ENCODE results near the gene SVIL.

The SVIL gene, protein sequence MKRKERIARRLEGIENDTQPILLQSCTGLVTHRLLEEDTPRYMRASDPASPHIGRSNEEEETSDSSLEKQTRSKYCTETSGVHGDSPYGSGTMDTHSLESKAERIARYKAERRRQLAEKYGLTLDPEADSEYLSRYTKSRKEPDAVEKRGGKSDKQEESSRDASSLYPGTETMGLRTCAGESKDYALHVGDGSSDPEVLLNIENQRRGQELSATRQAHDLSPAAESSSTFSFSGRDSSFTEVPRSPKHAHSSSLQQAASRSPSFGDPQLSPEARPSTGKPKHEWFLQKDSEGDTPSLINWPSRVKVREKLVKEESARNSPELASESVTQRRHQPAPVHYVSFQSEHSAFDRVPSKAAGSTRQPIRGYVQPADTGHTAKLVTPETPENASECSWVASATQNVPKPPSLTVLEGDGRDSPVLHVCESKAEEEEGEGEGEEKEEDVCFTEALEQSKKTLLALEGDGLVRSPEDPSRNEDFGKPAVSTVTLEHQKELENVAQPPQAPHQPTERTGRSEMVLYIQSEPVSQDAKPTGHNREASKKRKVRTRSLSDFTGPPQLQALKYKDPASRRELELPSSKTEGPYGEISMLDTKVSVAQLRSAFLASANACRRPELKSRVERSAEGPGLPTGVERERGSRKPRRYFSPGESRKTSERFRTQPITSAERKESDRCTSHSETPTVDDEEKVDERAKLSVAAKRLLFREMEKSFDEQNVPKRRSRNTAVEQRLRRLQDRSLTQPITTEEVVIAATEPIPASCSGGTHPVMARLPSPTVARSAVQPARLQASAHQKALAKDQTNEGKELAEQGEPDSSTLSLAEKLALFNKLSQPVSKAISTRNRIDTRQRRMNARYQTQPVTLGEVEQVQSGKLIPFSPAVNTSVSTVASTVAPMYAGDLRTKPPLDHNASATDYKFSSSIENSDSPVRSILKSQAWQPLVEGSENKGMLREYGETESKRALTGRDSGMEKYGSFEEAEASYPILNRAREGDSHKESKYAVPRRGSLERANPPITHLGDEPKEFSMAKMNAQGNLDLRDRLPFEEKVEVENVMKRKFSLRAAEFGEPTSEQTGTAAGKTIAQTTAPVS (N-terminal part only)

DNA sequence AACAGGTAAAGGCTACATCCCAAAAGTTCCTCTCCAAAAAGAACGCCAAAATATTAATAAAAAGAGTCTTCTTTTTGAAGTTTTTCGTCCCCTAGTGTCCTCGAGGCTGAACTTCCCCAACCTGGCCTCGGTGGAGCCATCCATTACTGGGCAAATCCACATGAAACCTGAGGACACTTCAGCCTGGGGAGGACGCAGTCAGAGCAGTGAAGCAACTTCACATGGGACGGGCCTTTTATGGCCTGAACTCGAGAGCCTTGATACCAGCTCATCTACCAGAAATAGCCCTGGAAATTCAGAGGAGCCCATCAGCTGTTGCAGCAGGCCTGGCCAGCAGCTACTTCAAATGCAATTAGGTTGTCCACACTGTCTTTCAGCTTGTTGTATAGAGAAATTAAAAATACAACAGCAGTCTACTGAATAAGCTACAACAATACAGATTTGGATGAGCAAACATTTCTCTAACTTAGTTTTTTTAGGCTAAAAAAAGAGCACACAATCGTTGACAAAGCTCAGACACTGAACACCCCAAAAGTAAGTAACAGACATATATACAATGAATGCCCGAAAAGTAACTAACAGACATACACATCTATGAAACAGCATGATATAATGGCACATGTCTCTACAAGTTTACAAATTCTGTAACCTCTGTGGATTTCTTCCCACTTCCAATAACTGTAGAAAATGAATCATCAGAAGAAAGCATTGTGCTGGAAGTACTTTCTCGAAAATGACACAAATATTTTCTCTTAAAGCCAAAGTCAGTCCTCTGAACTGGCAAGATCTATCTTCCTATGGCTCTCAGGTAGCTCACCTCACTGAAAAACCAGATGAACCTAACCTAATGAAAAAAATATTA, at the start of gene SVIL:
Gene SVIL (minus strand): TSS at position 208 of the 862 bp plus-strand sequence. CDS start 79,913 bp downstream, outside the sequence.
- peak; percentile 22 for DNase-seq (ENCODE audit: low spot score)

DNA sequence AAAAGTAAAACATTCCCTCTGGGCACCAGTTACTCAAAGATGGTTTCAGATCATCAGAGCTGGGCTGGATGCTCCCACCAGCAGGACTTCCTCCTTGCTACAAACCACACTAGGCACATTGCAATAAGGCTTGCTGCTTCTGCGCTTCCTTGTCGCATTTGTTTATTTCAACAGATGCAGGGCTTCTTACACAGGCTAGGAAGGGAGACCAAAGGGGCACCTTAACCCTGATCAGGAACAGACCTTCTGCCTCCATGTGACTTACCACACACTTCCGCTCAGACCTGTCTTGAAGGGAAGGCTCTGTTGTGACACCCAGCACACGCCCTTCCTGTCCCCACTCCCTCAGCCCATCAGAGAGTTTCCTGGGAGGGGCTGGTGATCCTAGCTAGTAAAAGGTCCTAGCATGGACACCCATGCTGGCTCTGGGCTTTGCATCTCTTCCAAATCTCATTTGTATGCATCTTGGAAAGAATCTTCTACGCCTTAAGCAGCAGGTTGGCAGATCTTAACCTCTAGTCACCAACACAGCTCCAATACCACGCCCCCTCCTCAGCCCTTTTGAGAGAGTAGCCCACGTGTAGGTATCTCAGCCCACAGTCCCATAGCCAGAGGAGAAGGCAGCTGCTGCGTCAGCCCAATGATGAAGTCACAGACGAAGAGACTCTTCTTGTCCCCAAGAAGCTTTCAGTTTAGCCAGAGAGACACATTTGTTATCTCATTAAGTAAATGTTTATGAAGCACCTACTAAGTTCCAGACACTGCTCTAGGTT, 47.1 kb upstream of the SVIL start:
- no peak for DNase-seq (ENCODE audit: low spot score)

DNA sequence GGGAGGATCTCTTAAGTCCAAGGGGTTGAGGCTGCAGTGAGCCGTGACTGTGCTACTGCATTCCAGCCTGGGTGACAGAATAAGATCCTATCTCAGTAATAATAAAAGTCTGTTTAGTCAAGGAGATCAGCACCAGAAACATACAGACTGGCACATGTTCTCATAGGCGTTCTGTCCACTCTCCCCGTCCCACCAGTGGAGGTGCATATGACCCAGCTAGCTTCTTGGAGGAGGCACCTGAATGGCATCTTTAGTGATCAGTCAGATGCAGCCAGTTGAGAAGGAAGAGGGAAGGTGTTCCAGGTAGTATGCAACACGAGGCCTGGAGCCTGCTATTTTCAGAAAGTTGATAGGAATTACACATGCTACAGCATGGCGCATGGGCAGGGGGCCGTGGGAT, 45.3 kb upstream of the SVIL start:
- DNase-seq (ENCODE audit: low spot score) = no peak

DNA sequence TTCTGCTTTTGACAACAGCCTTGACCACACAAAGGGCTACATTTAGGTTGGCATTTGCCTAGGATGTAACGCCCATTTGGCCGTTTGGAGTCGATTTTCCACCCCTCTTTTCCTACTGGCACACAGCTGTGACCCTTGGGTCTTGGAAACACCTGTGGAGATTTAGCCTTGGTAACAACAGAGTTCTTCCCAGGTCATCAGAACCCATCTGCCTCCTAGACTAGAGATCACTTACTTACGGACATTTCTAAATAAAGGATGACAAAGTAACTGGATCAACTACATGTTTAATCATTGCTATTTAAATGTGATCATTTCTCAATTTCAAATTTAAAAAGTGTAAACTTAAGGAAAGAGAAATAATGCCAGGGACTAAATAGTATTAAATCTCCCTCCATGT, 42.0 kb upstream of the SVIL start:
- DNase-seq (ENCODE audit: low spot score) = no peak

DNA sequence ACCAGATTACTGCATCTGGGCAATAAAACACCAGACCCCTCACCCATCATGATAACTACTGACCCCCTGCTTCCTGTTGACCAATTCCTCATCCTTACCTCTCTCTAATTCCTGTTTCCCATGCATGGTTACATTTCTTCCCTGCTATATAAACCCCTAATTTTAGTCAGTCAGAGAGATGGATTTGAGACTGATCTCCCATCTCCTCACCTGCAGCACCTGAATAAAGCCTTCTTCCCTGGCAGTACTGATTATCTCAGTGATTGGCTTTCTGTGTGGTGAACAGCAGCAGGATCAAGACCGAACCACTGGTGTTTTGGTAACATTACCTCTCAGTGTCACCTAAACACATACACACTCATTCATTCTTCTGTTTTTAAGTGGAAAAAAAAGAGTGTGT, 41.2 kb upstream of the SVIL start:
- DNase-seq (ENCODE audit: low spot score) = no peak

DNA sequence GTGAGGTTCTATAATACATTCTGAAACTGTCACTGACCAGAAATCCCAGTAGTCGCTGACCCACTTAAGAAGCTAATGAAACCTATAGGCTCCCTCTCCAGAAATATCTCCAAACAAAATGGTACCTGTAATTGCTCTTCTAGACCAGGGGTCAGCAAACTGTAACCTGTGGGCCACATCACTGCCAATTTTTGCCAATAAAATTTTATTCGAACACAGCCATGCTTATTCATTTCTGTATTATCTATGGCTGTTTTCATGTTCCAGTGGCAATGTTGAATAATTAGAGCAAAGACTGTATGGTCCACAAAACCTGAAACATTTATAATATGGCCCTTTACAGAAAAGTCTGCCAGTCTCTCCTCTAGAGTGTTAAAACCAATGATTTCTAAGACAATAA, 37.2 kb upstream of the SVIL start:
- no peak for DNase-seq (ENCODE audit: low spot score)

DNA sequence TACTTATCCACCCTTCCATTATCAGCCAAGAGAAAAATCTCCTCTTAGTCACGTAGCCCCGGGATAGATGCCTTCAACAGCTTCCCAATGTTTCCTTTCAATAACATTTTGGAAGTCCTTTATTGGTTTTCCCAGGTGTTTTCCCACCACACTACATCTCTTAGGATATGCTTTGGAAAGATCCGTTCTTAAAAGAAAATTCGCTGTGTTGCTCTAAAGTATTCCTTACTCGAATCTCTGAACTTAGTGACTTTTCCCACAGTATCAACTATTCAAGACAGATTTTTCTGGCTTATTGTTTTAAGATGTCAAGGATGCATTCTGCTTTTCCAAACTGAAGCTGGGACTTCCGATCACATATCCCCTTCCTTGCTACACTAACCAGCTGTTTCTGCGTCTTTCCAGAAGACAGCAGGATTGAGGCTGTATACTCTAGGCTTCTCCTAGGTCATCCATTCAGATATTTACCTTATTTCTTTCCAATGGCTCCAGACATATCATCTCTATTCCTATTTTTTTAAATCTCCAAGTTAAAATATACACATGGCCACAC, 36.5 kb upstream of the SVIL start:
- DNase-seq (ENCODE audit: low spot score) = no peak

DNA sequence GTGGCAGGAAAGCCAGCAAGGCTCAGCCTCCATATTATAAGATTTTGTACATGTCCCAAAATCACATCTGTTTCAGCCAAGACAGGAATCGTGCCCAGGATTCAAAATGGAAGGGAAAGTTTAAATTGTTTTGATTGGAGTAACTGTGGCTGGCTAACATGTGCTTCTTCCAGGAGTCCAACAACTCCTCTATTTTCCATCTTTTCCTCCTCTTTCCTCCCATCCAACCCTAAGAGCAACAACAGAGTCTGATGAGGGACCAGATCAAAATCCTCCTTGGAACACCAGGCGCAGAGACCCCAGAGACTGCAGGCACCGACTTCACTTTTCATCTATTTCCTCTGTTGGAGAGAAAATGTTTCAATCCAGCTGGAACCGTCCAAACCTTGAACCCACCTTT, 36.0 kb upstream of the SVIL start:
- DNase-seq (ENCODE audit: low spot score) = no peak

DNA sequence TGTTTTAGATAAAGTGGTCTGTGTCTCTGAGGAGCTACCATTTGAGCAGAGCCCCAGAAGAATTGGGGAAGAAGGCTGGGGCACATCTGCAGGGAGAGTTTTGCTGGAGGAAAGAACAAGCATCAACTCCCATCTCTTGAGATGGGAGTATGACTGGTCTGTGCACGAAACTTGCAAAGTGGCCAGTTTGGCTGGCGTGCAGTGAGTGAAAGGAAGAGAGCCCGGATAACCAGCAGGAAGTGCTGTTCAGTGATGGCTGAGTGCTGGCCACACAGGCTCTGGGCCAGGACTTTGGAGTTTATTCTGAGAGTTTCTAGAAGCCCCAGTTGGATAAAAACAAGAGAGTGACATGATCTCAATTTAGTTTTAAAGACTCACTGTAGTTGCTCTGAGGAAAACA, 34.4 kb upstream of the SVIL start:
- peak; percentile 6 for DNase-seq (ENCODE audit: low spot score)

DNA sequence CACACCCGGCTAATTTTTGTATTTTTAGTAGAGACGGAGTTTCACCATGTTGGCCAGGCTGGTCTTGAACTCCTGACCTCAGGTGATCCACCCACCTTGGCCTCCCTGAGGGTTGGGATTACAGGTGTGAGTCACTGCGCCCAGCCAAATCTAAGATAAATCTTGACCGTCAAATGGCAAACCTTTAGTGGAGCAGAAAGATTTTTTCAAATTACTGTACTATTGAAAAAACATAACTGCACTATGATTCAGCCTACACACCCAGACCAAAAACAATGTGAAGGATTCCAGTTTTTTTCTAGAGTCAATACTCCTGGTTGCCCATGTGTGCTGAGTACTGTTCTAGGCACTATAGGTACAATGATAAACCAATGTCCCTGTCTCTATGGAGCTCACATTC, 33.9 kb upstream of the SVIL start:
- no peak for DNase-seq (ENCODE audit: low spot score)

DNA sequence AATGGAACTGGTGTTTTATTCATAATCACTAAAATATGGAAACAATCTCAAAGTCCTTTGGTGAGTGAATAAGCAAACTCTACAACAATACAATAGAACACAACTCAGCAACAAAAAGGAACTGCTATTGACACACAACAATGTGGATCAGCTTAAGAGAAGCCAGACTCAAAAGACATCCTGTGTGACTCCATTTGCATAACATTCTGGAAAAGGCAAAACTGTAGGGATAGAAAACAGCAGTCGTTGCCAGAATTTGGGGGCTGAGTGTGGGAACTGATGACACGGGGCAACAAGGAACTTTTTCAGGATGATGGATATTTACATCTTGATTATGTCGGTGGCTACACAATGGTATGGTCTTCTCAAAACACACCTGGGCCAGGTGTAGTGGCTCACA, 32.4 kb upstream of the SVIL start:
- no peak for DNase-seq (ENCODE audit: low spot score)

DNA sequence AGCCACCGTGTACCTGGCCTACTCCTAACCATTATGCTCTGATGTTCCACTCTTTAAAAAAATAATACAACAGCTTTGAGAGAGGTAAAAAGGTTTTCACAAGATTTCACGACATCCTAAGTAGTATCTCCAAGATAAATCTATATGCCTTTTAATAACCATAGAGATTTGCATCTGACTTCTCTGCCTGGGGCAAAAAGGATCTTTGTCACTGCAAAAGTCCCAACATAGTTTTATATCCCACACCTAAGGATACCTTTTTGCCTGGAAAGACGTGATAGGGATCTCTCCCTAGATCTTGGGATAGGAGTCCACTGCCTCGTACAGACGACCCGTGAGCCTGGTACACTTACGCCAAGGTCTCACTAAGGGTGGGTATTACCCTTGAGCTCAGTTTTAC, 31.4 kb upstream of the SVIL start:
- no peak for DNase-seq (ENCODE audit: low spot score)

DNA sequence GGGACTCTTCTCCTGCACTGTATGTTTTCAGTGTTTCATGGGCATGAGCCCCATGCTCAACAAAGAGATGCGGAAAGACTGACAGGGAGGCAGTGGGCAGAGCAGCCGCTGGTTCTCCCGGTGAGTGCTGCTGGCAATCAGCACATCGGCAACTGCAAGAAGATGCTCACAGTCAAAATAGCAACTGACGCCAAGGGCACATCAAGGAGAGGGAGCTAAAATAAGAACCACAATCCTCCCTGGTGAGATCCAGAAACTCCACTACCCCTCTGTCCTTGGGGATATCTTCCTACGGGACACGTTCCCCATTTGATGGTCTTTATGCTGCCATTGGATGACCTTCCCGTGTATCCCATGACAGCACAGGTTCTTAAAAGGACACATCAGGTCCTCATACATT, 28.9 kb upstream of the SVIL start:
- DNase-seq (ENCODE audit: low spot score) = no peak

DNA sequence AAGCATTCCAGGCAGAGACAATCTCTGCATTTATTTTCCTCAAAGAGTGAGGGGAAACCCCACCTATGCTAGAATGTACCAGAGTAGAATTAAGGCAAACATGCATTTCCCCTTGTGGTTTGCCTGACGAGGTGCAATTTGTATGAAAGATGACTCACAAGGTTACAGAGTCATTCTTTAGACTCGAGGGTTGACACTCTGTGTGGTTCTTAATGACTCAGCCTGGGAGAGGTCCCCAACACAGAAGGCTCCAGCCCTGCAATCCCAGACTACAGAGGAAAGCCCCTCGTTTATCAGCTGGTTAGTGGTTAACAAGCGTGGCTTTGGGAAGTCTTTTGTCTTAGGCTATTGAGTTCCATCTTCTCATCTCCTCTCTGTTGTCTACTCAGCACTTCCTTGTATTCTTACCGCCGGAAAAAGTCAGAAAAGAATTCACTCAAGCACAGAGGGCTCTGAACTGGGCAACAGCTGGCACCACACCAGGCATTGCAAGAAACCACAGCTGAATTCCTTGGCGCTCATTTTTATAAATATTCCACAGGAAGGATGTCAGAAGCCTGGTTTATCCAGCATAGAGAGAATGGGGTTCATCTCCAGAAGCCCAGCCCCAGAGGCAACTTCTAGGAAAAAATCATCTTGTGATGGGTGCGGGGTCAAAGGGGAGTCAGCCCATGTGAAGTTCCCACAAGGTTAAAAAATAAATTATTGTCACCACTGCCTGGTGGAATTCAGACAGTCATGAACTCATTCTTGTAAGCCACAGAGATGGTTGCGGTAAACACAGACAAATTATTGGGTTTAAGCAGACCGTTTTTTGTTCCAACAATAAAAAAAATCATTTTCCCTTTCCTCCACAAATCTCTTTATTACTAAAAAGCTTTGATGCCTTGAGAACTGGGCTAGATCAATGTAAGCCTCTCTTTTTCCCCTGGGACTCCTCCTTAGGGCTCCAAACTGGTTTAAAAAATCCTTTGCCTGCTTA, 24.5 kb upstream of the SVIL start:
- DNase-seq (ENCODE audit: low spot score) = no peak

DNA sequence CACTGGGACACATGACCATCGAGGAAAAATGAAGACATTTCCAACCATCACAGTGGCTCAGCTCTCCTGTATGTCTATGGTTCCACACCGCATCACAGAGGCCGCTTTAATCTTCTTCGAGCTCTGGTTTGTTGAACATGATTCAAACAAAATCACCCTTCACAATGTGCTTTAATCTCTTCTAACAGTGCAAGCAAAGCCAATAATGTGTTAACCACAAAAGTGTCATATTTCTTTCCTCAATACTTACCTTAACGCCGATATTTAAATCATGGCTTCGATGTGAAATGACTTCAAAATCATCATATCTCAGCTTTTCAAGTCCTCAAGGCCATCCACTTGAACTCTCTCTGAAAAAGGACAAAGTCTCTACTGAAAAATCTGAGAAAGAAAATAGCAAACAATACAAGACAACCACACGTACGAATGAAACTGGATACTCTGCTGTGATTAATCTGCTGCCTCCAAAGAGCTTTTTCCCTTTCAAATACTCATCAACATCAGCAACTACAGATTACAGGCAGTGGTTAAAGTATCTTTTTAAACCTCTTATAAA, 23.0 kb upstream of the SVIL start:
- no peak for DNase-seq (ENCODE audit: low spot score)

DNA sequence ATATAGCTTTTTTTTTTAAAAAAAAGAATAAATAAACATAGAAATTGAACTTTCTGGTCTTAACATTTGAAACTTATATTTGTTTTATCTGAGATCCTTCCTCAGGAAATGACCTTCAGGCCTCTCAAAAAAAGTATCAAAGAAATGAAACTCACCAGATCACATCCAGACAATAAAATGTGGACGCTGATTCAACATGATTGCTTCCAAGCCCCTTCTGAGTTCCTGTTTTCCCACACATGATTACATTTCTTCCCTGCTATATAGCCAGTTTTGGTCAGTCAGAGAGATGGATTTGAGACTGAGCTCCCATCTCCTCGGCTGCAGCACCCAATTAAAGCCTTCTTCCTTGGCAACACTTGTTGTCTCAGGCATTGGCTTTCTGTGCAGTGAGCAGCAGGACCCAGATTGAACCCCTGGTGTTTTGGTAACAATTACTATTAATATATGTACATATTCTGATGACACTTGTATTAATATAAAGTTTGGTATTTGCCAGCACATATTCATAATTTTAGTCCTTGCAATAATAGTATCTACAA, 21.8 kb upstream of the SVIL start:
- DNase-seq (ENCODE audit: low spot score) = no peak

DNA sequence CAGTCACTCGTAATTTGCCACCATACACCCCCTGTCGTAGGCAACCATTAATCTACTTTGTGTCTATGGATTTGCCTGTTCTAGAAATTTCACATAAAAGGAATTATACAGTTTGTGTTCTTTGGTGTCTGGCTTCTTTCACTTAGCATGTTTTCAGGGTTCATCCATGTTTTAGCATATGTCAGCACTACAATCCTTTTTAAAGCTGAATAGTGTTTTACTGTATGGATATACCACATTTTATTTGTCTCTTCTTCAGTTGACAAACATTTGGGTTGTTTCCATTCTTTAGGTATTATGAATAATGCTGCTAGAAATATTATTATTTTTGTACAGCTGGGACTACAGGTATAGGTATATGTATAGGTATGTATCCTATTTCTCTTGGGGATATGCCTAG, 17.4 kb upstream of the SVIL start:
- DNase-seq (ENCODE audit: low spot score) = no peak

DNA sequence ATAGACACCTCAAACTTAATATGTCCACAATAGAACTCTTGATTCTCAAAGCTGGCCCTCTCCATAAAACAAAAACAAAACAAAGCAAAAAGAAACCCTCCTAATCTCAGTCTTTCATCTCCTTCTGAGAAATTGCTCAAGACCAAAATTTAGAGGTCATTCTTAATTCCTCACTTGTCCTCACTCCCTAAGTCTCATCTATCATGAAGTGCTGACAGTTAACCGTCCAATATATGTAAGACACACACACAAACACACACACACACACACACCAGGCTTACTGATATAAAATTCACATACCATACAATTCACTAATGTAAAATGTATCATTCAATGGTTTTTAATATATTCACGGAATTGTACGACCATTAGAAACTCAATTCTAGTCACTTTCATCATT, 17.0 kb upstream of the SVIL start:
- no peak for DNase-seq (ENCODE audit: low spot score)

DNA sequence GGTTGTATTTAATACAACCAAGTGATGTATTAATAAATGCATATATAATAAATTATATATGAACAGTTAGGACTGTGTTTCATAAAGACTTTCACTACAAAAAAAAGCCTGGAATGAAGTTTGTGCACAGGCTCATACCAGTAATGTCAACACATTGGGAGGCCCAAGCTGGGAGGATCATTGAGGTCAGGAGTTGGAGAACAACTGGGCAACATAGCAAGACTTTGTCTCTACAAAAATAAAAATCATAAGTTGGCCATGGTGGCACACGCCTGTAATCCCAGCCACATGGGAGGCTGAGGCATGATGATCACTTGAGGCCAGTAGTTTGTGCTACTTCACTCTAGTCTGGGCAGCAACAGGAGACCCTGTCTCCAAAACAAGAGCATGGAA, 15.8 kb upstream of the SVIL start:
- DNase-seq (ENCODE audit: low spot score) = no peak

Data from cerebellar cortex (tissue), 1 donor.